ENCODE results near the gene IL10.
A peak's percentile ranks its signal among the peaks of the same experiment; 100 is the strongest.
"Not testable (repeated sequence)": the region's sequence is repeated elsewhere in the genome, so short reads cannot be mapped to it uniquely, and the experiment has no call there.

The IL10 gene

DNA sequence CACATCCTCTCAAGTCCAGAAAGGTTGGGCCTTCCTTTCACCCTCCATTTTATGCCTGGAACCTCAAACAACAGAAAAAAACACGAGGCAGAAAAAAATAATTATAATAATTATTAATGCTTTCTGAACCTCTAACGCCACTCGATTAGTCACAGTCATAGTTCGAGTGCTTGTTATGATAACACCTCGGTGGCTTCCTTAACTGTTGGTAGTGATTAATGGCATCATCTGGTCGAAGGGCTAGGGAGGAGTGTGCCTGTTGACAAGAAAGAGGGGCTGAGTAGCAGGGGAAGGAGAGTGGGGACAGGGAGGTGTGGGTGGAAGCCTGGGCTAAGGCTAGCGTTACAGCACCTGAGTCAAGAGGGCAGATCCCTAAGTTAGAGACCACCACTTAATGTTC, 21.3 kb upstream of the IL10 start:
- no peak for DNase-seq (ENCODE audit: low read depth)

GRCh38 chr1:206792939-206793607, 20.8 kb upstream of the IL10 start:
- no peak for DNase-seq (ENCODE audit: low read depth)

- DNase-seq (ENCODE audit: low read depth) = no peak
Measured at GRCh38 chr1:206790502-206791250, 18.4 kb upstream of the IL10 start.

- no peak for DNase-seq (ENCODE audit: low read depth)
Measured at GRCh38 chr1:206788487-206789050, 16.3 kb upstream of the IL10 start.

DNA sequence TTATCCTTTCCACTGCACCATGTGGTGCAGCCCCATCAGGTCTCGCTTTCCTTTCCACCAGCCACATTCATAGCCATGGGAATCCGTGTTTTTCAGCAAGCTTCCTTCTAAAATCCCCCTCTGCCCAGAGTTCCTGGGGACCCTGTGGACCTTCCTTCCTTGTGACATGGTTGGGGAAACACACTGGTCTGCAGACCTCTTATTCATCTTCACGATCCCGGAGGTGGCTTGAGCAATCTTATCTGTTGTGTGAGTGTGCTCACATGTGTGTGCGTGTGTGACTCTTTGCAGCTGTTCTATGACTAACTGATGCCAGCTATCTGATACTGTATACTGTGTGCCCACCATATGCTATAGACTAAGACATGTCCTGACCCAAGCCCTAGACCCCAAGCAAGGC, 15.6 kb upstream of the IL10 start:
- no peak for DNase-seq (ENCODE audit: low read depth)

DNA sequence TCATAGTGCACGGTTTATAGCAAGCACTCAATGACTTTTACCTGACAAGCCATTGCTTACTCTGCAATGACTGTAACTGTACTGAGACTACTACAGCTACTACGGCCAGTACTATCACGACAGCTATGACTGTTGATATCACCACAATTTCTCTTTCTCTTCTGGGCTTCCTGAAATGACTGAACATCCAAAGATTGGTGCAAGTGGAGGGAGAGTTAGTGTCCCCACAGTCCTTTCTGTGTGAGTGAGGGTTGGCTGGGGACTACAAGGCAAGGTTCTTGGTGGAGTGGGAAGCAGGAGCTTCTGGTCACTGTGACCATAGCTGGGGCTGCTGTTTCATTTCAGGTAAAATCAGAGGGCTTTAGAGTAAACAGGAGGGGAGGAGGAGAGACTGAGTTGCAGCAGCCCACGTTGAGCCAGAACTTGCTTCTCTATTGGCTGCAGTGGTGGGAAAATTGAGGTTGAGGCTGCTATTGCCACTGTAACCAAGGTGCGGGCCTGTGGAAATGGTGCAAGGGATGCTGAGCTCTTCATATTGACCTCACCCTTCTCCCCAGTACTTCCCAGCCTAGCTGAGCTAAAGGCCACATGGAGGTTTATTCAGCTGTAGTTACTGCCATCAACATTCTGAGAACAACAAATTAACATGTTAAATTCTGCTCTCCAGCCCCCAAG, 14.1 kb upstream of the IL10 start:
- no peak for DNase-seq (ENCODE audit: low read depth)

- DNase-seq (ENCODE audit: low read depth) = no peak
Measured at GRCh38 chr1:206785182-206785765, 13.0 kb upstream of the IL10 start.

DNA sequence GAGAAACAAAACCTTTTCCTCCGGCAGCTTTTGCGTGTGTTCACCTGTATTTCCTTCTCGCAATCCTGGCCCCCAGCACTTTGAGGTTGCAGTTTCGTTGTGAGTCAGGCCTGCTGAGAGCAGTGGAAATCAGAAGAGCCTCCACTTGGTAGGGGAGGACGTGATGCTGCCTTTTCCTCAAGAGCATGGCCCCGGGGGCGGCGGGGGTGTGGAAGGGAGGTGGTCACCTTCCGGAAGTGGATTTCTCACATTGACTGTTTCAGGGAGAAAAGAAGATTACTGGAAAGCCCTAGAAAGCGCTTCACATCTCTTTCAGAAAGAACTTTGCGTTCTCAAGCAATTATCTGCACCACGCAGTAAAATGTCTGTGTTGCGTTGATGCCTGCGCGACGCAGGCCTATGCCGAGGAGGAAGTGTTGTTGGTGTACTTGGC, 12.2 kb upstream of the IL10 start:
- peak; percentile 60 for DNase-seq (ENCODE audit: low read depth)

- DNase-seq (ENCODE audit: low read depth) = no peak
Measured at GRCh38 chr1:206783506-206783905, 11.2 kb upstream of the IL10 start.

GRCh38 chr1:206782448-206782847, 10.2 kb upstream of the IL10 start:
- DNase-seq (ENCODE audit: low read depth) = no peak

GRCh38 chr1:206779638-206780037, 7.3 kb upstream of the IL10 start:
- DNase-seq (ENCODE audit: low read depth) = no peak

DNA sequence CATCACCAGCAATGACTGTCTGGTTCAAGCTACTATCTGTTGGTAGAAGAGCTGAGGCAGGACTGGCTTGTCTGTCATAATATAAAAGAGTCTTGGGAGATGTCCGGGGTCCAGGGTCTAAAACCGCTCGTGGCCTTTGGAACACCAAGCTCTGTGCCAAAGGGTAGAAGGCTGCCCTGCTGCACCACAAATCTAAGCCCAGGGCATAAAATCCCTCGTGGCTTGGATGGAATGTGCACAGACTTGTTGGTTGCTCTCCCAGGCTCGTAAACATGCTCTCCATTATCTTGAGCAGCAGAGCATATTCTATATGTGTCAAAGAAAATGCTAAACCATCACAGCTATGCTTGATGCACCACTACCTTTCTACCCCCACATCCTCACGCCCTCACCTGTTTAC, 6.6 kb upstream of the IL10 start:
- not testable (repeated sequence) for DNase-seq (ENCODE audit: low read depth)

DNA sequence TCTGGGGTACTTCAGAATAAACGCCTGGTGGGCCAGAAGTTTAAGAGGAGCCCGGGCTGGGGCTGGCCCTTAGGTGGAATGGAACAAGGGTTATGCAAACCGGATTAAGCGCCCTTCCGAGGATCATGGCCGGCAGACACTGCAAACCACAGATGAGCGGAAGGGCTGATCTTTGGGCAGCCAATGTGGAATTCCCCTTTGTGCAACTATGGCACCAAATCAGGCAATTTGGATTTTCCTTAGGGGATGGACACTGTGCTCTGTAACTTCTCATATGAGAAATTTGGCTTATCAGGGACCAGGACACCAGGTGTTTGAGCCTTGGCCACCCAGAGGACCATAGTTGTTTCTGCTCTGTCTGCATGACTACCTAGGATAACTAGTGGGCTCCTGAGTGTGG, 5.7 kb upstream of the IL10 start:
- no peak for DNase-seq (ENCODE audit: low read depth)

- DNase-seq (ENCODE audit: low read depth) = no peak
Measured at GRCh38 chr1:206776229-206776628, 3.9 kb upstream of the IL10 start.

GRCh38 chr1:206774093-206774492, 1.8 kb upstream of the IL10 start:
- no peak for DNase-seq (ENCODE audit: low read depth)

- DNase-seq (ENCODE audit: low read depth) = no peak
Measured at GRCh38 chr1:206771338-206771692, 979 bp downstream of the IL10 start.

GRCh38 chr1:206770531-206771337, 1.6 kb downstream of the IL10 start, which contains the start of gene IL19:
Gene IL19 (plus strand): TSS chr1:206770773. CDS start chr1:206836663, 65,890 bp downstream.
- no peak for DNase-seq (ENCODE audit: low read depth)

- DNase-seq (ENCODE audit: low read depth) = no peak
Measured at GRCh38 chr1:206769304-206769731, 3.0 kb downstream of the IL10 start.

DNA sequence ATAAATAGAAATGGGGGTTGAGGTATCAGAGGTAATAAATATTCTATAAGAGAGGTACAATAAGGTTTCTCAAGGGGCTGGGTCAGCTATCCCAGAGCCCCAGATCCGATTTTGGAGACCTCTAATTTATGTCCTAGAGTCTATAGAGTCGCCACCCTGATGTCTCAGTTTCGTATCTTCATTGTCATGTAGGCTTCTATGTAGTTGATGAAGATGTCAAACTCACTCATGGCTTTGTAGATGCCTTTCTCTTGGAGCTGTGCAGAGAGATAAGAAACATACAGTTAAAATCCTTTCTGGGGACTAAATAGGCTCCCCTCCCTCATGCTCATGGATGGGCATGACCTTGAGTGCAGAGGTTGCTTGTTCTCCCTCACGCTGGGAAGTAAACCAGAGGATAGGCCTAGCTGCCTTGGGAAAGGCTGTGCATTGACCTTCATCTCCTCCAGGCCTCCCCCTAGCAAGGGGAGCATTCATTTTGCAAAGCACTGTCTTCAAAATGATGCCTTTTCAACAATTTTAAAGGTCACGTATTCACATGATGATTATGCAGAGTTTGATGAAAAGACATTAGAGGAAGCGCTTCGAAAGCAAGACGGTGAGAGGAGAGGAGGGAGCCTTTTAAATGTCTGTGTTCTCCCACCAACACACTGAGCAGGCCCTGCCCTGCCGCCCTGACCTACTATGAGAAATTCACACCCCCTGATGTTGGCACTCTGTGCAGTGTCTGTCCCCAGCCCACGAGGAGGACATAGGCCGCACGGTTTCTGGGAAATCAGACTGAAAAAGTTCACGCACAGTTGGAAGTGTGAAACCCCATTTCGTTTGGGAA, 3.6 kb downstream of the IL10 start:
- DNase-seq (ENCODE audit: low read depth) = no peak

DNA sequence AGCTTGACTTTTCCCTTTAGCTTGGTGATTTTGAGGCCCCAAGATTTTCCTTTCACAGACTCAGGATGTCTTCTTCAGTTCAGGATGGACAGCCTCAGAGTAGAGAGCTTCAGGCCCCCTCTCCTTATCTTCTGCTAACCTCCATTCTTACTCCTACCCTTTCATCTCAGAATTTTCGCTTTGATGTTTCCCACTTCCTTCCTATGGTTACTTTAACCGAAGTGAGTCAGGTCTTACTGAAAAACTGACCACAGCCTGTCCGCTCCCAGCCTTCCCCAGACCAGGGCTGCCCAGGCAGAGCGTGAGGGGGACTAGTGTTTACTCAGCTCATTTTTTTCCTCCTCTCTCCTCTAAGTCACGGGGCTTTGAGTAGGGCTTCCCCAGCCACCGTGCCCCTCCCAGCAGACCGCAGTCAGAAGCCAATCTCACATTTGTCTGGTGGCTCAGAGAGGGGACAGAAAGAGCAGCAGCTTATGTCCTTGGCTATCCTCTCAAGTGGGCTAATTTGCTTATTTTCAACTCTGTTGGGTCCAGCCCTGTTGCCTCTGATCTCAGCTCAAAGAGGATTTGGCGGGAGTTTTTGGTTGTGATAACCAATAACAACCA, 5.9 kb downstream of the IL10 start:
- peak; percentile 44 for DNase-seq (ENCODE audit: low read depth)

Measured in activated T-helper 1 cell treated with Interleukin-2 at 50 U/mL for 16 hours (primary cell).